ENCODE measurements around the gene LRP6. TPM values are rescaled to one million over a fixed set of nuclear protein-coding genes. Genes with fewer than 3 reads are reported as not detected.
A peak's percentile ranks its signal among the peaks of the same experiment; 100 is the strongest.

LRP6 gene
- total RNA-seq, 1 experiment from 2014 or later, result 45.5 TPM

DNA sequence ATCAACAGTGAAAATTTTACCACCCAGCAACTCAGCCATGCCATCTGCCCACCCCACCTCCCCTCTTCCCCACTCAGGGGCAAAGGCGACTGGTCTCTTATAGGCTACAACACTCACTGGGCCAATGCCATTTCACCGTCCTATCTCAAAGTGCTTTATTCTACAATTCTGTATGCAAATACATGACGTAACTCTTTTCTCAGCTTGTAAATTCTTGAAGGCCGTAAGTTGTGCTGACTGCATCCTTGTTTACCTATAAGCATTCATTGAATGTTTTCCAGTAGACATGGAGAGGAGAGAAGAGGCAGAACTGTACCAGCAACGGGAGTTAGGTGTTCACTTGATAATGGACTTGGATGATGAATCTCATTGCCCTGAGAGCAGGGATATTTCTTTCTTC is 180.5 kb downstream of the LRP6 start:
- ChIA-PET POLR2A (ENCODE audit: unreplicated experiment) (no interaction called here), CTCF (no interaction called here)
- no peaks in the 10 kb centered on the region for H3K27me3 ChIP-seq (ENCODE audit: insufficient read depth, low read depth)
- H3K9me3 ChIP-seq (ENCODE audit: insufficient read depth, low read depth), result no peaks in the 10 kb centered on the region
- no TSS peak for BruUV-seq (replicated peaks)
- no peak overlapping the region for H3K4me3 ChIP-seq
- H3K79me2 ChIP-seq (ENCODE audit: low read depth), result no peaks in the 10 kb centered on the region
- no peak overlapping the region for H2AFZ ChIP-seq
- no peaks in the 10 kb centered on the region for H3K9me2 ChIP-seq (ENCODE audit: insufficient read depth)
- H3K4me1 ChIP-seq (replicated peaks; ENCODE audit: insufficient read depth), result no peaks in the 10 kb centered on the region
- no peak overlapping the region for H3K27ac ChIP-seq
- intact Hi-C loops (cut with micrococcal nuclease; ENCODE audit: unreplicated experiment), result no loop called here
- H3F3A ChIP-seq (ENCODE audit: insufficient read depth, low read depth), result no peaks in the 10 kb centered on the region
- no peak for DNase-seq
- no peaks in the 10 kb centered on the region for H4K20me1 ChIP-seq (ENCODE audit: insufficient read depth)
- H3K4me2 ChIP-seq, result no peak overlapping the region
- TF ChIP-seq EZH2 (IDR thresholded peaks at IDR 0.05; ENCODE audit: low read depth), result no peak
- TF ChIP-seq, protein P1, sequence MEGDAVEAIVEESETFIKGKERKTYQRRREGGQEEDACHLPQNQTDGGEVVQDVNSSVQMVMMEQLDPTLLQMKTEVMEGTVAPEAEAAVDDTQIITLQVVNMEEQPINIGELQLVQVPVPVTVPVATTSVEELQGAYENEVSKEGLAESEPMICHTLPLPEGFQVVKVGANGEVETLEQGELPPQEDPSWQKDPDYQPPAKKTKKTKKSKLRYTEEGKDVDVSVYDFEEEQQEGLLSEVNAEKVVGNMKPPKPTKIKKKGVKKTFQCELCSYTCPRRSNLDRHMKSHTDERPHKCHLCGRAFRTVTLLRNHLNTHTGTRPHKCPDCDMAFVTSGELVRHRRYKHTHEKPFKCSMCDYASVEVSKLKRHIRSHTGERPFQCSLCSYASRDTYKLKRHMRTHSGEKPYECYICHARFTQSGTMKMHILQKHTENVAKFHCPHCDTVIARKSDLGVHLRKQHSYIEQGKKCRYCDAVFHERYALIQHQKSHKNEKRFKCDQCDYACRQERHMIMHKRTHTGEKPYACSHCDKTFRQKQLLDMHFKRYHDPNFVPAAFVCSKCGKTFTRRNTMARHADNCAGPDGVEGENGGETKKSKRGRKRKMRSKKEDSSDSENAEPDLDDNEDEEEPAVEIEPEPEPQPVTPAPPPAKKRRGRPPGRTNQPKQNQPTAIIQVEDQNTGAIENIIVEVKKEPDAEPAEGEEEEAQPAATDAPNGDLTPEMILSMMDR (conservative IDR thresholded peaks at IDR 0.05), result no peak
- H3K36me3 ChIP-seq (ENCODE audit: low read depth), result no peaks in the 10 kb centered on the region

DNA sequence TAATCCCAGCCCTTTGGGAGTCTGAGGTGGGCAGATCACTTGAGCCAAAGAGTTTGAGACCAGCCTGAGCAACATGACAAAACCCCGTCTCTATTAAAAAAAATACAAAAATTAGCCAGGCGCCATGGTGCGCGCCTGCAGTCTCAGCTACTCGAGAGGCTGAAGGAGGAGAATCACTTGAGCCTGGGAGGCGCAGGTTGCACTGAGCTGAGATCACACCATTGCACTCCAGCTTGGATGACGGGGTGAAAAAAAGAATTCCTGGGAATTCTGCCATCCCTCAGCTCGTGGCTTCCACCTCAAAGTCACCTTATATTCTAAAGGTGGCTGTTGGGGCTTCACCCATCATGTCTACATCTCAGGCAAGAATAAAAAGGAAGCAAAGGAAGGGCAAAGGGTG is 183.2 kb downstream of the LRP6 start:
- Histone ChIP-seq H3K4me3 (no peak overlapping the region), H3K9me2 (ENCODE audit: insufficient read depth) (no peaks in the 10 kb centered on the region), H3K36me3 (ENCODE audit: low read depth) (no peaks in the 10 kb centered on the region), H3K4me2 (no peak overlapping the region), H3K79me2 (ENCODE audit: low read depth) (no peaks in the 10 kb centered on the region), H3K4me1 (replicated peaks; ENCODE audit: insufficient read depth) (no peaks in the 10 kb centered on the region), H3K27me3 (ENCODE audit: insufficient read depth, low read depth) (no peaks in the 10 kb centered on the region), H3K9me3 (ENCODE audit: insufficient read depth, low read depth) (no peaks in the 10 kb centered on the region), H2AFZ (no peak overlapping the region), H3F3A (ENCODE audit: insufficient read depth, low read depth) (no peaks in the 10 kb centered on the region), H4K20me1 (ENCODE audit: insufficient read depth) (no peaks in the 10 kb centered on the region), H3K27ac (no peak overlapping the region)
- POLR2A ChIA-PET (ENCODE audit: unreplicated experiment), result no interaction called here
- intact Hi-C loops (cut with micrococcal nuclease; ENCODE audit: unreplicated experiment), result loop anchor here (5.0 kb wide), 2 partner anchors 294 to 574 kb away; no protein-coding TSS in a partner anchor
- CTCF ChIA-PET, result no interaction called here
- TF ChIP-seq, protein P1 (conservative IDR thresholded peaks at IDR 0.05), result no peak
- TF ChIP-seq EZH2 (IDR thresholded peaks at IDR 0.05; ENCODE audit: low read depth), result no peak
- BruUV-seq (replicated peaks), result no TSS peak
- DNase-seq, result no peak

DNA sequence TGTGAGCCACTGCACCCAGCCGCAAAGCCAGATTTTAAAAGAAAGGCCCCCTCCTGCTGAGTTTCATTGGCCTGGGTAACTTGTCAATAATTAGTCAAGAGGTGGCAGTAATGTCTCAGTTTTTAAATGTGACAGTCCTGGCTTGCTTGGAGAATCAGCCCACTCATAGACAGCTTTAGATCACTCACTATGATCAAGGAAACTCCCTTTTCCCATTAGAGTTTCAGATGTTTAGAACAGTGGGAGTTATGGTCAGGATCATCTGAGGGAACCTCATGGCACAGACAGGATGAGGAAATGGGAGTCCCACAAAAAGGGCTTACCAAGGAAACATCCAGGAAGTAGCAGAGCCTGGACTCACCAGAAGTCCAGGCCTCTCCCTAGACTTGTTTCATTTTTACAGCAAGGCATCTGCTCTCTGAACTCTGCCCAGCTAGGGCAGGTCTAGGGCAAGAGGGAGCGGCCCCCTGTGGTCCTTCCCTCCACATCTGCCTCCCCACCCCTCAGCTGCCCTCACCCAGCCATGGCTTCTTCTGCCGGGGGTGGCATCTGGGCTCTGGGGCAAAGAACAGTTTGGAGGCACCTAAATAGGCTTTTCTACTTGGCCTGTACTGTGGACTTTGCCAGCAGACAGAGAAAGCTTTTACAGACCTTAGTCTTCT is 184.9 kb downstream of the LRP6 start:
- TF ChIP-seq, protein P1 (conservative IDR thresholded peaks at IDR 0.05), result no peak; the same call in 1 of the 2 replicates
- H3K4me3 ChIP-seq, result no peak overlapping the region
- no peaks in the 10 kb centered on the region for H3K79me2 ChIP-seq (ENCODE audit: low read depth)
- H3K27me3 ChIP-seq (ENCODE audit: insufficient read depth, low read depth), result no peaks in the 10 kb centered on the region
- no TSS peak for BruUV-seq (replicated peaks)
- no peaks in the 10 kb centered on the region for H3K9me2 ChIP-seq (ENCODE audit: insufficient read depth)
- intact Hi-C loops (cut with micrococcal nuclease; ENCODE audit: unreplicated experiment), result loop anchor here (1.0 to 5.0 kb wide), 4 partner anchors 252 to 622 kb away; no protein-coding TSS in a partner anchor
- H3K4me1 ChIP-seq (replicated peaks; ENCODE audit: insufficient read depth), result no peaks in the 10 kb centered on the region
- DNase-seq, result peak; percentile 24 to 40
- H4K20me1 ChIP-seq (ENCODE audit: insufficient read depth), result no peaks in the 10 kb centered on the region
- H3F3A ChIP-seq (ENCODE audit: insufficient read depth, low read depth), result no peaks in the 10 kb centered on the region
- ChIA-PET POLR2A (ENCODE audit: unreplicated experiment) (interaction anchor here (0.7 kb wide), 1 partner anchor 574 kb away, joined by 9 read pairs; no protein-coding TSS in a partner anchor), CTCF (interaction anchor here (0.6 to 0.8 kb wide), 5 partner anchors 8 to 1340 kb away, joined by 3 to 8 read pairs (median 3); no protein-coding TSS in a partner anchor)
- no peak overlapping the region for H3K27ac ChIP-seq
- H3K36me3 ChIP-seq (ENCODE audit: low read depth), result no peaks in the 10 kb centered on the region
- H3K9me3 ChIP-seq (ENCODE audit: insufficient read depth, low read depth), result no peaks in the 10 kb centered on the region
- H2AFZ ChIP-seq, result no peak overlapping the region
- 0 out of 2 replicates have a peak overlapping the region, but pooled peaks have one; percentile 17 for H3K4me2 ChIP-seq

All from PC-9 (cell line).